HG03095 (cell line): ENCODE measurements around the gene FGF22.

Experiments used
- ATAC-seq: cut with Tn5 transposase; IDR thresholded peaks from one replicate; pipeline ENCODE4 v1.9.1; 2021; ENCODE audit warnings: moderate library complexity; ENCODE audit not compliant: unreplicated experiment

Gene FGF22

DNA sequence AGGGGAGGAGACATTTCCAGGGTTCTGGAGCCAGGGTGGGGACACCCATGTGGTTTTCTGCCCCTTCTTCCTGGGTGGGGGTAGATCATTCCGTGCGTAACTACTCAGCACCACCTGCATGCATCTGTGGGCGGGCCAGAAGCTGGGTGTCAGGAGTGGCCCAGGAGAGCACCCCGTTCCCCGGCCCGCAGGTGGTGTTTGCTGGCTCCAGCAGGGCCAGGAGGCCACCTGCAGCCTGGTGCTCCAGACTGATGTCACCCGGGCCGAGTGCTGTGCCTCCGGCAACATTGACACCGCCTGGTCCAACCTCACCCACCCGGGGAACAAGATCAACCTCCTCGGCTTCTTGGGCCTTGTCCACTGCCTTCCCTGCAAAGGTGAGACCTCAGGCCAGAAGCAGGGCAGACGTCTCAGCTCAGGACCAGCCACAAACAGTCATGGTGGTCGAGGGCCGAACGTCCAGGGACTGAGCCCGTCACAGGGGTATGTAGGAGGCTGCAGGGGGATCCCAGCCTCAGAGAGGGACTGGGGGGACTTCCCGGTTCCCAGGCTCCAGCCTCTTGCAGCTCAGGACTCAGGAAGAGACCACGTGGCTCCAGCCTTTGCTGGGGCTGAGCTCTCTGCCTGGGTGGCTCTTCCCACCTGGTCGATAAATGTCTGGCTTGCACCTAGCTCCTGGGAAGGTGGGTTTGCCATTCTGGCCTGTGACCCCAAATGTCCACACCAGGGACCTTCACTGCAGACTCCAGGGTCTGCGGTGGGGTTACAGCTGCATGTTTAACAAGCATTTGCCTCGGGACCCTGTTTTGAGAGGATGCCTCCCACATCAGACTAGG is 38.1 kb downstream of the FGF22 start:
- no peak for ATAC-seq

GRCh38 chr19:678791-679388 is 39.2 kb downstream of the FGF22 start:
- ATAC-seq: no peak

DNA sequence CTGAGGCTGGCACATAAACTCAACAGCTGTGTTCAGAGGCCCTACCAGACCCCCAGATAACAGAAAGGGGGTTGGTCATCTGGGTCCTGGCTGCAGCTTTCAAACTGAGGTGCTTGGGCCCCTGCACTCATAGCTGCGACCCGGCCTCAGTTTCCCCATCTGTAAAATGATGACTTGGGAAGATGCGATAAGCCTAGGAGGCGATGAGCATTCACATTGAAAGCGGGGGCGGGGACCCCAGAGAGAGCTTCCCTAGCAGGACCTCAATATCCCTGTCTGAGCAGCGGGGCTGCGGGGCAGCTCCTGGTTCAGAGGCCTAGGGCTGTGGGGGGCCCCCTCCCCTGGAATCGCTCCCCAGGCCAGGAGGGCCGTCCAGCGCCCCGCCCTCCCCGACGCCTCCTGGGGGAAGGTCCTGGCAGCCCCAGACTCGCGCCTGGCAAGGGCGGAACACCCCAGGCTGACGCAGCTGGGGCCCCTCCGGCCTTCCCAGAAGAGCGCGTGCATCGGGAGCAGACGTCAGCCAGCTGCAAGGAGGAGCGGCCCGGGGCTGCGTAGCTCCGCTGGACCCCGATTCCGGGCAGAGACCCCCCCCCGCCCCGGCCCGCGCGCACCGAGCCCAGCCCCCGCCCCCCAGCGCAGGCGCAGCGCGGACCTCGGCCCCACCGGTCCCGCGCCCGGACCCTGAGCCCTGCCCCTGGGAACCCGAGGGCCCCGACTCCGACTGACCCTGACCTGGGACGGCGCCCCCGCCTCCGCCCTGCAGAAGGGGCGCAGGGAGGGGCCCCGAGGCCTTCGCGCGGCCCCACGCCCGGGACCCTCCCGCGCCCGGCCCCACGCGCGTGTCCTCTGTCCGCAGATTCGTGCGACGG is 40.0 kb downstream of the FGF22 start:
- peak; percentile 8 for ATAC-seq

DNA sequence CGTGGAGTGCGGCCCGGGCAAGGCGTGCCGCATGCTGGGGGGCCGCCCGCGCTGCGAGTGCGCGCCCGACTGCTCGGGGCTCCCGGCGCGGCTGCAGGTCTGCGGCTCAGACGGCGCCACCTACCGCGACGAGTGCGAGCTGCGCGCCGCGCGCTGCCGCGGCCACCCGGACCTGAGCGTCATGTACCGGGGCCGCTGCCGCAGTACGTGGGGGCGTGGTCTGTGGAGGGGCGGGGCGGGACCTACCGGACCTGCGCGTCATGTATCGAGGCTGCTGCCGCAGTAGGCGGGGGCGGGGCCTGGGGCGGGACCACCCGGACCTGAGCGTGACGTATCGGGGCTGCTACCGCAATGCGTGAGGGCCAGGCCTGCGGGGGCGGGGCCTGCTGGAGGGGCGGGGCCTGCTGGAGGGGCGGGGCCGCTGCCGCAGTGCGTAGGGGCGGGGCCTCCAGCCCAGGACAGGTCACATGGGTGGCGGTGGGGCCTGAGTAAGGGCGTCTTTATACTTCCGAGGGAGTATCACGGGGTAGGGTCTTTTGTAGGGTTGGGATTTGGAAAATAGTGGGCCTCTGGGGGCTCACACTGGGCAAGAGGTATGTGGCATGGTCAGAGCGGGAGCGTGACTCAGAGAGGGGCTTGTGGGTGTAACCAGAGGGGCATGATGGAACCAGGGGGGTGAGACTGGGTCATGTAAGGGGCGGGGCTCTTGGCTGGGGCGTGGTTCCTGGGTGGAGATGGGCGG is 40.8 kb downstream of the FGF22 start:
- ATAC-seq: peak; percentile 51

GRCh38 chr19:681029-682019 is 41.6 kb downstream of the FGF22 start:
- no peak for ATAC-seq

DNA sequence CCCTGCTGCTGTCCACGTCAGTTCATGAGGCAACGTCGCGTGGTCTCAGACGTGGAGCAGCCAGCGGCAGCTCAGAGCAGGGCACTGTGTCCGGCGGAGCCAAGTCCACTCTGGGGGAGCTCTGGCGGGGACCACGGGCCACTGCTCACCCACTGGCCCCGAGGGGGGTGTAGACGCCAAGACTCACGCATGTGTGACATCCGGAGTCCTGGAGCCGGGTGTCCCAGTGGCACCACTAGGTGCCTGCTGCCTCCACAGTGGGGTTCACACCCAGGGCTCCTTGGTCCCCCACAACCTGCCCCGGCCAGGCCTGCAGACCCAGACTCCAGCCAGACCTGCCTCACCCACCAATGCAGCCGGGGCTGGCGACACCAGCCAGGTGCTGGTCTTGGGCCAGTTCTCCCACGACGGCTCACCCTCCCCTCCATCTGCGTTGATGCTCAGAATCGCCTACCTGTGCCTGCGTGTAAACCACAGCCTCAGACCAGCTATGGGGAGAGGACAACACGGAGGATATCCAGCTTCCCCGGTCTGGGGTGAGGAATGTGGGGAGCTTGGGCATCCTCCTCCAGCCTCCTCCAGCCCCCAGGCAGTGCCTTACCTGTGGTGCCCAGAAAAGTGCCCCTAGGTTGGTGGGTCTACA is 43.1 kb downstream of the FGF22 start:
- ATAC-seq: no peak

- no peak for ATAC-seq
Measured at GRCh38 chr19:685454-685931, 45.8 kb downstream of the FGF22 start.

DNA sequence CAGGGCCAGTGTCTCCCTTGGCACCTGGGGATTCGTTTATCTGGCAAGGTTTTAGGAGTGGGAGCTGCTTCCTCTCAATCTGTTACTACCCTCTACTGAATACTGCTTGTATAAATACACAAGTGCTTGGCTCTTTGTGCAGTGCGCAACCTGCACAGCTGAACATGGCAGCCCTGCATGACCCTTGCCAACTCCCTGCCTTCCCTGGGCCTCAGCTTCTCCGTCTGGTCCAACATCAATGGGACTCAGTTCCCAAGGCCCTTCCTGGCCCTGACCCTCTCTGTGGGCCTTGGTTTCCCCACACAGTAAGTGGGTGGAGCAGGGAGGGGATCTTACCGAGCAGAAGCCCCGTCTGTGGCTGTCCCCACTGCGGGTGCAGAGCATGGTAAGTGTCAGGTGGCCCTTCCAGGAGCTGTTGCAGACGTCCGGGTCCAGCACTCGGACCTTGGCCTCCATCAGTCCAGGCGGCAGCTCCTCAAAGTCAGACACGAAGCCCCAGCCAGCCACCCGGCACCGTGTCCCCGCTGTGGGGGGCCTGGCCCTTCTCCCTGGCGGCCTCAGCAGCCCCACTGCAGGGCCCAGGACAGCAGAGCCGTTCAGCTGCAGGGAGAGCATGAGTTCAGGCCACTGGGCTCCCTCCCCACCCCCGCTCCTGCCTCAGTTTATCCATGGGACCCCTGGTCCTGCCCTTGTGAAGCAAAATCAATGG is 47.1 kb downstream of the FGF22 start:
- no peak for ATAC-seq

DNA sequence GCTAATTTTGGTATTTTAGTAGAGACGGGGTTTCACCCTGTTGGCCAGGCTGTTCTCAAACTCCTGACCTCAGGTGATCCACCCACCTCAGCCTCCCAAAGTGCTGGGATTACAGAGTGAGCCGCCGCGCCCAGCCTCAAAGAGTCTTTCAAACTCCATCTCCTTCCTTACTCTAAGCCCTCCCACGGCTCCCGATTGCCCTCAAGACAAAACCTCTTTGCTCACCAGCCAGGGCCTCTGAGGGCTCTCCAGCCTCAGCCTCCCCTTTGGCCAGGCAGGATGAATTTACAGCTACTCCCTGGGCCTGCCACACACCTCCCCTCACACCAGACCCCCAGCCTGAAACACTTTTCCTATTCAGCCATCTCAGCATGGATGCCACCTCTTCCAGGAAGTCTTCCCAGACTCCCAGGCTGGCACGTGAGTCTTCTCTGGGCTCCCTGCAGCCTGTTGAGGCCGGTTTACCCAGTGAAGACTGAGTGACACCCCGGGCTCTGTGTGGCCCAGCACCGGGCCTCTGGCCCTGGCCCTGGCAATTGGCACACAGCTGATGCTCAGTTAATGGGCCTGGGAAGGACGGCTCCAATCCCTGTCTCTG is 48.0 kb downstream of the FGF22 start:
- ATAC-seq: no peak

DNA sequence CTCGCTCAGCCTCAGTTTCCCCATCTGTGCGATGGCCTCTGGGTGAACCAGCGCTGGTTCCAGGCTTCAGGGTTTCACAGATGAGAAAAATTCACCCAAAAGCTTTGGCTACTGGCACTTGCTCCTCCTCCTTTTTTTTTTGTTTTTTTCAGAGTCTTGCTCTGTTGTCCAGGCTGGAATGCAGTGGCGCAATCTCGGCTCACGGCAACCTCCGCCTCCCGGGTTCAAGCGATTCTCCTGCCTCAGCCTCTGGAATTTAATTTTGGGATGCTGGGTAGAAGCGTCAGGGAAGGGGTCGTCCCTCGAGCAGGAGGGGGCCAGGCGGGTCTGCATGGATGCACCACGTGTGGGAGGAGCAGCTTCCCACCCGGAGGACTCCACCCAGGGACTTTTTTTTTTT is 48.5 kb downstream of the FGF22 start:
- ATAC-seq: no peak

DNA sequence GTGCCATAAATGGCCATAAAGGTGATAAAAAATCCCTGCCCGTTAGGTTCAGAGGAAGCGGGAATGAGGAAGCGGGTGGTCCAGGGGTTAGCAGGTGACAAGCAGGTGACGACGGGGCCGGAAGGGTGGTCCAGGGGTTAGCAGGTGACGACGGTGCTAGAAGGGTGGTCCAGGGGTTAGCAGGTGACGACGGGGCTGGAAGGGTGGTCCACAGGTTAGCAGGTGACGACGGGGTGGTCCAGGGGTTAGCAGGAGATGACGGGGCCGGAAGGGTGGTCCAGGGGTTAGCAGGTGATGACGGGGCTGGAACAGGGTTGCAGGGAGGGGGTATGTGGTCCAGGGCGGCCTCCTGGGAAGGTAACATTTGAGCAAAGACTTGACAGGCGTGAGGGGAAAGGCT is 49.3 kb downstream of the FGF22 start:
- no peak for ATAC-seq

GRCh38 chr19:690203-690602 is 50.5 kb downstream of the FGF22 start:
- no peak for ATAC-seq
